CD4-positive, alpha-beta memory T cell (primary cell): ENCODE results near the gene TNIK. TPM values are rescaled to one million over a fixed set of nuclear protein-coding genes. Genes with fewer than 3 reads are reported as not detected.

Experiments
- CTCF ChIA-PET: fragments of 350-600 bp; sonication (Branson Sonifier 250); formaldehyde crosslinking; loops from one replicate; lab custom pipeline; 2021; ENCODE audit warnings: inconsistent platforms; ENCODE audit not compliant: partially characterized antibody; lab: Charles Lee
- POLR2A ChIA-PET: fragments of 350-600 bp; sonication (Branson Sonifier 250); formaldehyde crosslinking; loops from one replicate; lab custom pipeline; 2021; ENCODE audit not compliant: partially characterized antibody; lab: Charles Lee
- DNase-seq, 5 donors: peaks; one replicate each; pipeline versions ENCODE4 v3.0.0 to v3.0.0-alpha.2; 2020 to 2022; ENCODE audit warnings: mixed read lengths in 1 of 5
- H3K27ac ChIP-seq: one replicate; pipeline ENCODE4 v1.7.0; 2013; ENCODE audit warnings: low read depth, low read length
- H3K27me3 ChIP-seq: 2 replicates; pipeline ENCODE4 v1.7.0; 2013; ENCODE audit warnings: mild to moderate bottlenecking, low read length, moderate library complexity; ENCODE audit not compliant: insufficient read depth
- H3K36me3 ChIP-seq: 2 replicates; pipeline ENCODE4 v1.7.0; 2013; ENCODE audit warnings: mild to moderate bottlenecking, low read length, moderate library complexity; ENCODE audit not compliant: insufficient read depth
- H3K4me1 ChIP-seq: 2 replicates; pipeline ENCODE4 v1.7.0; 2013; ENCODE audit warnings: mild to moderate bottlenecking, low read length, moderate library complexity; ENCODE audit not compliant: insufficient read depth
- H3K4me3 ChIP-seq, 2 donors: one replicate each; pipeline ENCODE4 v1.7.0; 2013; ENCODE audit warnings: low read length in 2 of 2, mild to moderate bottlenecking in 1 of 2
- H3K9me3 ChIP-seq, 2 donors: one replicate each; pipeline ENCODE4 v1.7.0; 2013; ENCODE audit warnings: low read length in 2 of 2, control low read depth in 1 of 2; ENCODE audit not compliant: control insufficient read depth in 1 of 2
- H3K27ac Mint-ChIP-seq, 7 donors: one replicate each; pipeline ENCODE4 v1.8.0; 2020 to 2021; ENCODE audit warnings: mixed read lengths in 7 of 7, mild to moderate bottlenecking in 6 of 7, inconsistent platforms in 3 of 7, moderate library complexity in 3 of 7
- H3K27me3 Mint-ChIP-seq, 2 donors: one replicate each; pipeline ENCODE4 v1.8.0; 2020 to 2021; ENCODE audit warnings: mixed read lengths in 2 of 2
- H3K36me3 Mint-ChIP-seq, 2 donors: one replicate each; pipeline ENCODE4 v1.8.0; 2020 to 2021; ENCODE audit warnings: mixed read lengths in 2 of 2, inconsistent platforms in 1 of 2, mild to moderate bottlenecking in 1 of 2
- H3K4me1 Mint-ChIP-seq, 4 donors: one replicate each; pipeline ENCODE4 v1.8.0; 2020 to 2021; ENCODE audit warnings: mixed read lengths in 4 of 4, mild to moderate bottlenecking in 1 of 4
- H3K4me3 Mint-ChIP-seq, 8 donors: one replicate each; pipeline ENCODE4 v1.8.0; 2020 to 2021; ENCODE audit warnings: mixed read lengths in 8 of 8, mild to moderate bottlenecking in 7 of 8, moderate library complexity in 6 of 8, inconsistent platforms in 3 of 8
- H3K9me3 Mint-ChIP-seq, 8 donors: one replicate each; pipeline ENCODE4 v1.8.0; 2020 to 2021; ENCODE audit warnings: mixed read lengths in 8 of 8, mild to moderate bottlenecking in 5 of 8, inconsistent platforms in 3 of 8, moderate library complexity in 1 of 8
- intact Hi-C: fragments of 100-400 bp; cut with micrococcal nuclease; formaldehyde crosslinking; loops from one replicate; pipeline ENCODE4 v1.15.1; 2023
- polyA plus RNA-seq, 2 donors: library from polyadenylated mRNA; unstranded; fragments of 300-500 nt; fragmentation: Illumina TruSeq; gene quantifications; one replicate each; pipeline ENCODE4 v1.2.3, GENCODE V29; 2021
- total RNA-seq, 2 experiments: library from RNA; stranded (reverse); gene quantifications; one replicate each; pipeline ENCODE4 v1.2.3, GENCODE V29; 2021

Gene TNIK
- total and polyA plus RNA-seq, 4 experiments from 2014 or later = 14.6 to 93.5 (median 58.1) TPM

DNA sequence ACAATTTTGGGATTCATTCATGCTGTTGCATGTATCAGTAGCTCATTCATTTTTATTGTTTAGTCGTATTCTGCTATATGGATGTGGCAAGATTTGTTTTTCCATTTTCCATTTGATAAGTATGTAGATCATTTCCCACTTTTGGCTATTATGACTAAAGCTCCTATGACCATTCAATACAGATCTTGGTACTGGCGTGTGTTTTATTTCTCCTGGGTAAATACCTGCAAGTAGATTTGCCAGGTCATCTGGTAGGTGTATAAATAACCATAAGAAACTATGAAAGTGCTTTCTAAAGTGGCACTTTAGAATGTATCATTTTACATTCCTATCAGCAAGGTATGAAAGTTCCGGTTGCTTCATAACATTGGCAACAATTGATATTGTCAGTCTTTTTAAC, 124.6 kb downstream of the TNIK start:
- Histone ChIP-seq H3K27ac (no peak overlapping the region), H3K4me3 (no peak overlapping the region), H3K4me1 (peaks cover 9% of the 10 kb centered on the region), H3K9me3 (no peaks in the 10 kb centered on the region), H3K27me3 (no peaks in the 10 kb centered on the region), H3K36me3 (no peaks in the 10 kb centered on the region)
- H3K9me3 Mint-ChIP-seq = no peaks in the 10 kb centered on the region
- H3K4me1 Mint-ChIP-seq = peaks cover 34 to 56% (median 39%) of the 10 kb centered on the region in 4 donors
- no peak overlapping the region for H3K4me3 Mint-ChIP-seq
- CTCF ChIA-PET = no interaction called here
- DNase-seq = no peak
- H3K27me3 Mint-ChIP-seq = no peaks in the 10 kb centered on the region
- intact Hi-C loops = no loop called here
- POLR2A ChIA-PET = no interaction called here
- peak overlapping the region in 1 of 7 donors; percentile 54 for H3K27ac Mint-ChIP-seq
- H3K36me3 Mint-ChIP-seq = peaks cover 10 to 19% of the 10 kb centered on the region in 2 donors

DNA sequence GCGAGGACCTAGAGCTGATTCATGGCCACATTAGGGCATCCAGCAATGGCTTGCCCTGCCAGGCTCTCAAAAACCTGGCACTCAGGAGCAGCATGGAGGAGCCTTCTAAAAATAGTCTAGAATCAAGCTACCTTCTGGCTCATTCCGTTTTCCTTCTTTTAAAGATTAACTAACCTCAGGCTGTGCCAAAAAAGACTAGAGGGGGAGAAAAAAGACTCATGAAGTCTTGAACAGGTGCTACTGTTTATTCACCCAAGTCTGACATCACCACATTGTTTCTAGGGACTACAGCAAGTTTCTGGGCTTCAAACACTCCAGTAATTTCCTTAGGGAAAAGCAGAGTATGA, 125.8 kb downstream of the TNIK start:
- H3K27me3 Mint-ChIP-seq = no peaks in the 10 kb centered on the region
- Histone ChIP-seq H3K36me3 (no peaks in the 10 kb centered on the region), H3K4me3 (no peak overlapping the region), H3K27me3 (no peaks in the 10 kb centered on the region), H3K9me3 (no peaks in the 10 kb centered on the region), H3K4me1 (peaks cover 20% of the 10 kb centered on the region), H3K27ac (no peak overlapping the region)
- intact Hi-C loops = loop anchor here (5.0 kb wide), 1 partner anchor 42 kb away; no protein-coding TSS in a partner anchor
- peaks cover 43 to 64% (median 48%) of the 10 kb centered on the region in 4 donors for H3K4me1 Mint-ChIP-seq
- H3K27ac Mint-ChIP-seq = no peak overlapping the region
- peaks cover 10 to 19% of the 10 kb centered on the region in 2 donors for H3K36me3 Mint-ChIP-seq
- no peaks in the 10 kb centered on the region for H3K9me3 Mint-ChIP-seq
- ChIA-PET CTCF (interaction anchor here (1.1 to 1.3 kb wide), 2 partner anchors 13 to 232 kb away, joined by 3 to 4 read pairs; no protein-coding TSS in a partner anchor), POLR2A (interaction anchor here (0.7 kb wide), 1 partner anchor 85 kb away, joined by 3 read pairs; no protein-coding TSS in a partner anchor)
- no peak overlapping the region for H3K4me3 Mint-ChIP-seq
- DNase-seq = no peak

DNA sequence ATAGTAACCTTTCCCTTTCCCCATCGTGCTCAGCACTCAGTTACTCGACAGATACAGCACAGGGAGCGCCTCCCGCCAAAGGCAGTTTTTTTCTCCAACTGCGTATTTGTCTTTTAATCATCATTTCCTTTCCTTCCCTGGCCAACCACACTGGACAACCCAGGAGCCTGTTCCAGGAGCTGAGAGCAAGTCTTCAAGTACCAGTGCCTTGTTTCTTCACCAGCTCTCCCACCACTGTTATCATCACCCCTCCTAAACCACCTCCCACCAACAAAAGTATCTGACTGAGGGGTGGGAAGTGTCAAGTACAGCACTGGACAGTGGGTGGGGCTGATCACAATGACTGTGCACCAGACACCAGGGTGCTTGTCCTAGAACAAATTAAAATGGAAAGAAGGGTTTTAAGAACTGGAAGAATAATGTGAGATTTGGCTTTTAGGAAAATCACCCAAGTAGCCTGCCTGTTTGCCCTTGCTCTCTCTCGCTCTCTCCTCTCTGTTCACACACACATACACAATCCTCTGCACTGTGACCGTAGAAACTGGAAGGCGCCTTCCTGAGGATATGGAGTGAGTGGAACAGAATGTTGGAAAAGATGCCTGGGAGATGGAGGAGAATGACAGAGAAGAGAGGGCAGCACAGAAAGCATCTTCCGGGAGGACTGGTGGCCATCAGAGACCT, 126.3 kb downstream of the TNIK start:
- no peaks in the 10 kb centered on the region for H3K36me3 ChIP-seq
- ChIA-PET CTCF (interaction anchor here (1.1 to 1.3 kb wide), 2 partner anchors 13 to 233 kb away, joined by 3 to 4 read pairs; no protein-coding TSS in a partner anchor), POLR2A (no interaction called here)
- Mint-ChIP-seq H3K4me3 (peak overlapping the region in 1 of 8 donors; percentile 49), H3K9me3 (no peaks in the 10 kb centered on the region), H3K4me1 (peaks cover 46 to 65% (median 52%) of the 10 kb centered on the region in 4 donors), H3K27ac (no peak overlapping the region), H3K36me3 (peaks cover 7 to 15% of the 10 kb centered on the region in 2 donors), H3K27me3 (no peaks in the 10 kb centered on the region)
- no peaks in the 10 kb centered on the region for H3K9me3 ChIP-seq
- no peak overlapping the region for H3K27ac ChIP-seq
- H3K27me3 ChIP-seq = no peaks in the 10 kb centered on the region
- H3K4me3 ChIP-seq = no peak overlapping the region
- intact Hi-C loops = loop anchor here (5.0 kb wide), 1 partner anchor 42 kb away; no protein-coding TSS in a partner anchor
- DNase-seq = no peak
- H3K4me1 ChIP-seq = peaks cover 25% of the 10 kb centered on the region

DNA sequence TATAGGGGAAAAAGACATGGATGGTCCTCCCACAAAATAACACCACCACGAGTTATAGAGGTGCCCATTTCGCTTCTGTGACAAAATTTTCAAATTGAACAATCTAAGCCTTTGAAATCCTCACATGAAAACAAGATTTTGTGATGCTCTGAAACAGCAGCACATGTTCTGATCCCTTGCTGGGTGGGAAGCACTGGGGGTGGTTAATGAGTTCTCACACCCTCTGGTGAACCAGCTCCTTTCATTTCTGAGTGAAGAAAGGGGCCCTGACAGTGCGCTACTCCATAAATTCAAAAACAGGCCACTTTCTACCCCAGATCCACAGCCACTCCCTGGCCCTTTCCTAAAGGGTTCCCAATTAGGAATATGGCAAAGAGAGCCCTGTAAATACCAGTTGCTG, 129.3 kb downstream of the TNIK start:
- H3K4me1 Mint-ChIP-seq = peaks cover 47 to 76% (median 62%) of the 10 kb centered on the region in 4 donors

DNA sequence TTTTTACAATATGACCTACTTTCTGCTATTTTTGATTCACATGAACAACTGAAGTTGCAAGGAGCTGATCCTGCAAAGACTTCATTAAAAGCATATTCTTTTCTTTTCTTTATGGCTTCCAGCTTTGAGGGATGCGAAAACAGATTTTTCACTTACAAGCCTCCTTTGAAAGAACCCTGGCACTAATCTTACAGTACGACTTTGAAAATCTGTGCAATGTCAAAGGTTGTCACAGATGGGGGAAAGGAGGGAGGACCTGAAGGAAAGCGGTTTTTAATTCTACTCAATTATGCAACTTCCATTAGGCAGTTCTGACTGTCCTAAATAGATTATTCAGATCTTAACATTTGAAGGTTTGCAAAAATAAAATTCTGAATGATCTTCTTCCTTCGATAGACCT, 130.5 kb downstream of the TNIK start:
- Histone ChIP-seq H3K36me3 (no peaks in the 10 kb centered on the region), H3K4me3 (no peak overlapping the region), H3K4me1 (peaks cover 43% of the 10 kb centered on the region), H3K27me3 (no peaks in the 10 kb centered on the region), H3K27ac (no peak overlapping the region), H3K9me3 (no peaks in the 10 kb centered on the region)
- peaks cover 41 to 73% (median 57%) of the 10 kb centered on the region in 4 donors for H3K4me1 Mint-ChIP-seq
- H3K9me3 Mint-ChIP-seq = no peaks in the 10 kb centered on the region
- DNase-seq = no peak
- peak overlapping the region in 2 of 8 donors; percentile 7 to 9 for H3K4me3 Mint-ChIP-seq
- peaks cover 5 to 6% of the 10 kb centered on the region in 2 donors for H3K36me3 Mint-ChIP-seq
- no peaks in the 10 kb centered on the region for H3K27me3 Mint-ChIP-seq
- peak overlapping the region in 2 of 7 donors; percentile 22 to 27 for H3K27ac Mint-ChIP-seq
- intact Hi-C loops = loop anchor here (2.0 to 5.0 kb wide), 2 partner anchors 37 to 131 kb away; partner anchors contain the start of gene TNIK
- ChIA-PET CTCF (interaction anchor here (0.8 to 4.0 kb wide), 12 partner anchors 11 to 1003 kb away, joined by 3 to 36 read pairs (median 4); no protein-coding TSS in a partner anchor), POLR2A (interaction anchor here (0.9 to 1.6 kb wide), 3 partner anchors 20 to 131 kb away, joined by 3 to 5 read pairs (median 4); no protein-coding TSS in a partner anchor)

More for the DNA sequence above, 129.3 kb downstream of the TNIK start:
- Mint-ChIP-seq H3K9me3 (no peaks in the 10 kb centered on the region), H3K4me3 (no peak overlapping the region), H3K27ac (peak overlapping the region in 3 of 7 donors; percentile 19 to 57 (median 27)), H3K36me3 (peaks cover 5 to 8% of the 10 kb centered on the region in 2 donors), H3K27me3 (no peaks in the 10 kb centered on the region)
- H3K36me3 ChIP-seq = no peaks in the 10 kb centered on the region
- intact Hi-C loops = loop anchor here (5.0 kb wide), 1 partner anchor 39 kb away; no protein-coding TSS in a partner anchor
- DNase-seq = no peak
- peaks cover 43% of the 10 kb centered on the region for H3K4me1 ChIP-seq
- CTCF ChIA-PET = interaction anchor here (1.4 to 2.6 kb wide), 2 partner anchors 11 kb away, joined by 4 to 9 read pairs; no protein-coding TSS in a partner anchor
- H3K27ac ChIP-seq = no peak overlapping the region
- POLR2A ChIA-PET = no interaction called here
- H3K27me3 ChIP-seq = no peaks in the 10 kb centered on the region
- H3K4me3 ChIP-seq = no peak overlapping the region
- H3K9me3 ChIP-seq = no peaks in the 10 kb centered on the region

DNA sequence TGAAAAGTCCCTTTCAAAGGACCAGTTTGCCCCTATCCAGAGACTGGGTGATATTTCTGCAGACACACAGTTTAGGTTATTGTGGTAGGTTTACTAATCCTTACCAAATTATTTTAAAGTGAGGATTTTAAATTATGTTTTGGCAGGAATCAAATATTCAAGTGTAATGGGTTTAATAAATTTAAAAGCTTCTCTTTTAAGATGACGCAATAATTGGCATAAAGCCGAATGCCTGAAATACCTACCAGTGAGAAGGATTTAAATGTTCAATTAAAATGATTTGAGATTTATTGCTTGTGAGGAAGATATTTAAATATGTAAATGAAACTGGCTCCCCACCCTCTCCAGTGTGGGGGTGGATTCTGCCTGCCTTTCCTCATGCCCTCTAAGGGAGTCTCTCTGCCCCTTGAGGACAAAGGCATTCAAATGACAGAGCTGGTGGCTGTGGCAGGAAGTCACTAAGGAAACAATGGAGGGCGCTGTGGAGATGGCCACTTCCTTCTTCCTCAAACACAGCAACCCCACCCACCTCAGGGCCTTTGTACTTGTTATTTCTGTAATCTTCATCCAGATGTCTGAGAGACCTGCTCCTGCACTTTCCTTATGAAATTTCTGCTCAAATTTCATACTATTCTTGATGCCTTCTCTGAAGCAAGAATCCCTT, 131.7 kb downstream of the TNIK start:
- peak; percentile 52 to 68 (median 63) for DNase-seq
- peaks cover 6 to 9% of the 10 kb centered on the region in 2 donors for H3K36me3 Mint-ChIP-seq
- no peaks in the 10 kb centered on the region for H3K9me3 ChIP-seq
- POLR2A ChIA-PET = interaction anchor here (0.9 to 2.0 kb wide), 10 partner anchors 17 to 143 kb away, joined by 3 to 6 read pairs (median 4); no protein-coding TSS in a partner anchor
- intact Hi-C loops = loop anchor here (1.0 to 2.0 kb wide), 3 partner anchors 132 to 239 kb away; partner anchors contain the start of gene TNIK
- H3K9me3 Mint-ChIP-seq = no peaks in the 10 kb centered on the region
- H3K4me3 Mint-ChIP-seq = peak overlapping the region in 7 of 8 donors; percentile 1 to 74 (median 60)
- H3K4me1 Mint-ChIP-seq = peaks cover 35 to 76% (median 60%) of the 10 kb centered on the region in 4 donors
- CTCF ChIA-PET = interaction anchor here (1.0 to 4.0 kb wide), 16 partner anchors 9 to 1004 kb away, joined by 3 to 36 read pairs (median 4); no protein-coding TSS in a partner anchor
- H3K27me3 ChIP-seq = no peaks in the 10 kb centered on the region
- no peaks in the 10 kb centered on the region for H3K27me3 Mint-ChIP-seq
- H3K4me3 ChIP-seq = no peak overlapping the region
- no peaks in the 10 kb centered on the region for H3K36me3 ChIP-seq
- peaks cover 40% of the 10 kb centered on the region for H3K4me1 ChIP-seq
- no peak overlapping the region for H3K27ac ChIP-seq
- H3K27ac Mint-ChIP-seq = peak overlapping the region in 5 of 7 donors; percentile 51 to 84 (median 72)
